ENCODE data around the gene CHAC2. TPM values are rescaled to one million over a fixed set of nuclear protein-coding genes. Genes with fewer than 3 reads are reported as not detected.

CHAC2 gene
- total RNA-seq, 1 experiment from 2014 or later: 9.6 TPM

DNA sequence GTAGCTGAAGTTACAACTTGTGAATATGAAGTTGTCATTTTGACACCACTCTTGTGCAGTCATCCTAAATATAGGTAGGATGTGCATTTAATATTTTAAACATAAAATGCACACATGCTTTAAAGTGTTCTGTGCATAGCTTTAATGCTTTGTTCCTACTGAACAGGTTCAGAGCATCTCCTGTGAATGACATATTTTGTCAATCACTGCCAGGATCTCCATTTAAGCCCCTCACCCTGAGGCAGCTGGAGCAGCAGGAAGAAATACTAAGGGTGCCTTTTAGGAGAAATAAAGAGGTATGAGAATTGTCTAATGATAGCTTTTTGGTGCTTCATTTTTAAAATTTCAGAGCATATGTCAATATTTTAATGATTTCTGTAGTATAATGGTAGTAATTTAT, 33.9 kb downstream of the CHAC2 start (continued):
- TF ChIP-seq, protein P1, sequence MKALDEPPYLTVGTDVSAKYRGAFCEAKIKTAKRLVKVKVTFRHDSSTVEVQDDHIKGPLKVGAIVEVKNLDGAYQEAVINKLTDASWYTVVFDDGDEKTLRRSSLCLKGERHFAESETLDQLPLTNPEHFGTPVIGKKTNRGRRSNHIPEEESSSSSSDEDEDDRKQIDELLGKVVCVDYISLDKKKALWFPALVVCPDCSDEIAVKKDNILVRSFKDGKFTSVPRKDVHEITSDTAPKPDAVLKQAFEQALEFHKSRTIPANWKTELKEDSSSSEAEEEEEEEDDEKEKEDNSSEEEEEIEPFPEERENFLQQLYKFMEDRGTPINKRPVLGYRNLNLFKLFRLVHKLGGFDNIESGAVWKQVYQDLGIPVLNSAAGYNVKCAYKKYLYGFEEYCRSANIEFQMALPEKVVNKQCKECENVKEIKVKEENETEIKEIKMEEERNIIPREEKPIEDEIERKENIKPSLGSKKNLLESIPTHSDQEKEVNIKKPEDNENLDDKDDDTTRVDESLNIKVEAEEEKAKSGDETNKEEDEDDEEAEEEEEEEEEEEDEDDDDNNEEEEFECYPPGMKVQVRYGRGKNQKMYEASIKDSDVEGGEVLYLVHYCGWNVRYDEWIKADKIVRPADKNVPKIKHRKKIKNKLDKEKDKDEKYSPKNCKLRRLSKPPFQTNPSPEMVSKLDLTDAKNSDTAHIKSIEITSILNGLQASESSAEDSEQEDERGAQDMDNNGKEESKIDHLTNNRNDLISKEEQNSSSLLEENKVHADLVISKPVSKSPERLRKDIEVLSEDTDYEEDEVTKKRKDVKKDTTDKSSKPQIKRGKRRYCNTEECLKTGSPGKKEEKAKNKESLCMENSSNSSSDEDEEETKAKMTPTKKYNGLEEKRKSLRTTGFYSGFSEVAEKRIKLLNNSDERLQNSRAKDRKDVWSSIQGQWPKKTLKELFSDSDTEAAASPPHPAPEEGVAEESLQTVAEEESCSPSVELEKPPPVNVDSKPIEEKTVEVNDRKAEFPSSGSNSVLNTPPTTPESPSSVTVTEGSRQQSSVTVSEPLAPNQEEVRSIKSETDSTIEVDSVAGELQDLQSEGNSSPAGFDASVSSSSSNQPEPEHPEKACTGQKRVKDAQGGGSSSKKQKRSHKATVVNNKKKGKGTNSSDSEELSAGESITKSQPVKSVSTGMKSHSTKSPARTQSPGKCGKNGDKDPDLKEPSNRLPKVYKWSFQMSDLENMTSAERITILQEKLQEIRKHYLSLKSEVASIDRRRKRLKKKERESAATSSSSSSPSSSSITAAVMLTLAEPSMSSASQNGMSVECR (CRISPR knock-in tag; IDR thresholded peaks at IDR 0.05; ENCODE audit: borderline replicate concordance): no peak
- TF ChIP-seq ZNF671 (CRISPR knock-in tag; IDR thresholded peaks at IDR 0.05): no peak
- TF ChIP-seq, protein P2, sequence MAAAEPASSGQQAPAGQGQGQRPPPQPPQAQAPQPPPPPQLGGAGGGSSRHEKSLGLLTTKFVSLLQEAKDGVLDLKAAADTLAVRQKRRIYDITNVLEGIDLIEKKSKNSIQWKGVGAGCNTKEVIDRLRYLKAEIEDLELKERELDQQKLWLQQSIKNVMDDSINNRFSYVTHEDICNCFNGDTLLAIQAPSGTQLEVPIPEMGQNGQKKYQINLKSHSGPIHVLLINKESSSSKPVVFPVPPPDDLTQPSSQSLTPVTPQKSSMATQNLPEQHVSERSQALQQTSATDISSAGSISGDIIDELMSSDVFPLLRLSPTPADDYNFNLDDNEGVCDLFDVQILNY (CRISPR knock-in tag; IDR thresholded peaks at IDR 0.05): no peak

DNA sequence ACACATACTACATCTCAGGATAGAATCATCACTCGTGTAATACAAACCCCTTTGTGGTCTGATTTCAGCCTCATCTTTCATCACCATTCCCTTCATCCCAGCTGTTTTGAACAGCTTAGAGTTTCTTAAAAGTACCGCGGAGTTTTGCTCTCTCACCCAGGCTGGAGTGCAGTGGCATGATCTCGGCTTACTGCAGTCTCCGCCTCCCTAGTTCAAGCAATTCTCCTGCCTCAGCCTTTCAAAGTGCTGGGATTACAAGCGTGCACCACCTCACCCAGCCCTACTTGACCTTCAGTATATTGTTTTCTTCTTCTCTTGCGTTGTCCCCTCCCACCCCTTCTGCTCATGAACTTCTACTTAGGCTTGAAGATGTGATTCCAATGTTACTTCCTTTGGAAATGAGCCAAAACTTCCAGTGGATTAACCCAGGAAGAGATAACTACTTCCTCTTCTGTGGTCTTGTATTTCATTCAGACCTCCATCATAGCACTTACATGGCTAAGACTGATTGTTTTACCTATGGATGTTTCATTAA, 35.1 kb downstream of the CHAC2 start:
- ChIA-PET POLR2A (no interaction called here), CTCF (no interaction called here)
- Mint-ChIP-seq H3K9me3 (no peaks in the 10 kb centered on the region), H3K4me3 (no peak overlapping the region), H3K4me1 (no peaks in the 10 kb centered on the region), H3K27me3 (ENCODE audit: low read depth) (no peaks in the 10 kb centered on the region), H3K27ac (0 out of 2 replicates have a peak overlapping the region, but pooled peaks have one; percentile 0), H3K36me3 (peaks cover 12% of the 10 kb centered on the region)
- TF ChIP-seq GRHL2 (CRISPR knock-in tag; IDR thresholded peaks at IDR 0.05; ENCODE audit: insufficient replicate concordance, severe bottlenecking) (no peak), OVOL2 (CRISPR knock-in tag; IDR thresholded peaks at IDR 0.05; ENCODE audit: borderline replicate concordance) (no peak), TP53 (CRISPR knock-in tag; IDR thresholded peaks at IDR 0.05) (no peak), NFE2L1 (CRISPR knock-in tag; IDR thresholded peaks at IDR 0.05) (no peak)
- TF ChIP-seq, protein P3, sequence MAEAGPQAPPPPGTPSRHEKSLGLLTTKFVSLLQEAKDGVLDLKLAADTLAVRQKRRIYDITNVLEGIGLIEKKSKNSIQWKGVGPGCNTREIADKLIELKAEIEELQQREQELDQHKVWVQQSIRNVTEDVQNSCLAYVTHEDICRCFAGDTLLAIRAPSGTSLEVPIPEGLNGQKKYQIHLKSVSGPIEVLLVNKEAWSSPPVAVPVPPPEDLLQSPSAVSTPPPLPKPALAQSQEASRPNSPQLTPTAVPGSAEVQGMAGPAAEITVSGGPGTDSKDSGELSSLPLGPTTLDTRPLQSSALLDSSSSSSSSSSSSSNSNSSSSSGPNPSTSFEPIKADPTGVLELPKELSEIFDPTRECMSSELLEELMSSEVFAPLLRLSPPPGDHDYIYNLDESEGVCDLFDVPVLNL (CRISPR knock-in tag; IDR thresholded peaks at IDR 0.05; ENCODE audit: borderline replicate concordance, low read depth): no peak
- no peak for DNase-seq (ENCODE audit: low spot score)
- ATAC-seq: no peak

DNA sequence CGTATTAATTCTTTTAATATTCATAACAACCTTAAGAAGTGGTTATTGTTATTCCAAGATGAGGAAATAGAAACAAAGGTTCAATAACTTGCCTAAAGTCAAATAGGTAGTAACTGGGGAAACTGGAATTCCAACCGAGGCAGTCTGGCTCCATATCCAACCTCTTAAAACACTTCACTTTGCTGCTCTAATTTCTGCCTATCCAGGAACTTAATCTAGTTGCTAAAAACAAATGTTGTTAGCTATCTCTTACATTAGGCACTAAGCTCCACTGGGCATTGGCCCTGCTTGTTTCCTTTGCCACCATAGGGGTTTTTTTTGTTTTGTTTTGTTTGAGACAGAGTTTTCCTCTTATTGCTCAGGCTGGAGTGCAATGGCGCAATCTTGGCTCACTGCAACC, 44.0 kb downstream of the CHAC2 start:
- Mint-ChIP-seq H3K4me1 (no peaks in the 10 kb centered on the region), H3K27me3 (ENCODE audit: low read depth) (no peaks in the 10 kb centered on the region), H3K9me3 (no peaks in the 10 kb centered on the region), H3K27ac (no peak overlapping the region), H3K4me3 (no peak overlapping the region), H3K36me3 (peaks cover 42% of the 10 kb centered on the region)
- DNase-seq (ENCODE audit: low spot score): no peak
- ChIA-PET POLR2A (no interaction called here), CTCF (no interaction called here)
- no peak for ATAC-seq
- TF ChIP-seq, protein P4, sequence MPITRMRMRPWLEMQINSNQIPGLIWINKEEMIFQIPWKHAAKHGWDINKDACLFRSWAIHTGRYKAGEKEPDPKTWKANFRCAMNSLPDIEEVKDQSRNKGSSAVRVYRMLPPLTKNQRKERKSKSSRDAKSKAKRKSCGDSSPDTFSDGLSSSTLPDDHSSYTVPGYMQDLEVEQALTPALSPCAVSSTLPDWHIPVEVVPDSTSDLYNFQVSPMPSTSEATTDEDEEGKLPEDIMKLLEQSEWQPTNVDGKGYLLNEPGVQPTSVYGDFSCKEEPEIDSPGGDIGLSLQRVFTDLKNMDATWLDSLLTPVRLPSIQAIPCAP (CRISPR knock-in tag; IDR thresholded peaks at IDR 0.05): no peak
- TF ChIP-seq IRF2 (CRISPR knock-in tag; IDR thresholded peaks at IDR 0.05; ENCODE audit: borderline replicate concordance, low read depth) (no peak), PRRX2 (CRISPR knock-in tag; IDR thresholded peaks at IDR 0.05) (no peak), TEAD4 (CRISPR knock-in tag; IDR thresholded peaks at IDR 0.05) (no peak), GTF2I (CRISPR knock-in tag; conservative IDR thresholded peaks at IDR 0.05) (no peak), NR3C1 (CRISPR knock-in tag; conservative IDR thresholded peaks at IDR 0.05; ENCODE audit: low read depth) (no peak), NFE2L1 (CRISPR knock-in tag; IDR thresholded peaks at IDR 0.05) (no peak), SOX15 (CRISPR knock-in tag; IDR thresholded peaks at IDR 0.05) (no peak), NR1H2 (CRISPR knock-in tag; IDR thresholded peaks at IDR 0.05) (no peak)
- TF ChIP-seq, protein P5, sequence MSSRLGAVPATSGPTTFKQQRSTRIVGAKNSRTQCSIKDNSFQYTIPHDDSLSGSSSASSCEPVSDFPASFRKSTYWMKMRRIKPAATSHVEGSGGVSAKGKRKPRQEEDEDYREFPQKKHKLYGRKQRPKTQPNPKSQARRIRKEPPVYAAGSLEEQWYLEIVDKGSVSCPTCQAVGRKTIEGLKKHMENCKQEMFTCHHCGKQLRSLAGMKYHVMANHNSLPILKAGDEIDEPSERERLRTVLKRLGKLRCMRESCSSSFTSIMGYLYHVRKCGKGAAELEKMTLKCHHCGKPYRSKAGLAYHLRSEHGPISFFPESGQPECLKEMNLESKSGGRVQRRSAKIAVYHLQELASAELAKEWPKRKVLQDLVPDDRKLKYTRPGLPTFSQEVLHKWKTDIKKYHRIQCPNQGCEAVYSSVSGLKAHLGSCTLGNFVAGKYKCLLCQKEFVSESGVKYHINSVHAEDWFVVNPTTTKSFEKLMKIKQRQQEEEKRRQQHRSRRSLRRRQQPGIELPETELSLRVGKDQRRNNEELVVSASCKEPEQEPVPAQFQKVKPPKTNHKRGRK (CRISPR knock-in tag; IDR thresholded peaks at IDR 0.05; ENCODE audit: borderline replicate concordance): no peak
- TF ChIP-seq, protein P2 (CRISPR knock-in tag; IDR thresholded peaks at IDR 0.05): no peak
- TF ChIP-seq, protein P6, sequence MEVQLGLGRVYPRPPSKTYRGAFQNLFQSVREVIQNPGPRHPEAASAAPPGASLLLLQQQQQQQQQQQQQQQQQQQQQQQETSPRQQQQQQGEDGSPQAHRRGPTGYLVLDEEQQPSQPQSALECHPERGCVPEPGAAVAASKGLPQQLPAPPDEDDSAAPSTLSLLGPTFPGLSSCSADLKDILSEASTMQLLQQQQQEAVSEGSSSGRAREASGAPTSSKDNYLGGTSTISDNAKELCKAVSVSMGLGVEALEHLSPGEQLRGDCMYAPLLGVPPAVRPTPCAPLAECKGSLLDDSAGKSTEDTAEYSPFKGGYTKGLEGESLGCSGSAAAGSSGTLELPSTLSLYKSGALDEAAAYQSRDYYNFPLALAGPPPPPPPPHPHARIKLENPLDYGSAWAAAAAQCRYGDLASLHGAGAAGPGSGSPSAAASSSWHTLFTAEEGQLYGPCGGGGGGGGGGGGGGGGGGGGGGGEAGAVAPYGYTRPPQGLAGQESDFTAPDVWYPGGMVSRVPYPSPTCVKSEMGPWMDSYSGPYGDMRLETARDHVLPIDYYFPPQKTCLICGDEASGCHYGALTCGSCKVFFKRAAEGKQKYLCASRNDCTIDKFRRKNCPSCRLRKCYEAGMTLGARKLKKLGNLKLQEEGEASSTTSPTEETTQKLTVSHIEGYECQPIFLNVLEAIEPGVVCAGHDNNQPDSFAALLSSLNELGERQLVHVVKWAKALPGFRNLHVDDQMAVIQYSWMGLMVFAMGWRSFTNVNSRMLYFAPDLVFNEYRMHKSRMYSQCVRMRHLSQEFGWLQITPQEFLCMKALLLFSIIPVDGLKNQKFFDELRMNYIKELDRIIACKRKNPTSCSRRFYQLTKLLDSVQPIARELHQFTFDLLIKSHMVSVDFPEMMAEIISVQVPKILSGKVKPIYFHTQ (CRISPR knock-in tag; IDR thresholded peaks at IDR 0.05): no peak
- TF ChIP-seq, protein P7, sequence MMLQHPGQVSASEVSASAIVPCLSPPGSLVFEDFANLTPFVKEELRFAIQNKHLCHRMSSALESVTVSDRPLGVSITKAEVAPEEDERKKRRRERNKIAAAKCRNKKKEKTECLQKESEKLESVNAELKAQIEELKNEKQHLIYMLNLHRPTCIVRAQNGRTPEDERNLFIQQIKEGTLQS (CRISPR knock-in tag; conservative IDR thresholded peaks at IDR 0.05): no peak
